IMR-90 (cell line): Measurements from ENCODE around the gene NPDC1. TPM values are rescaled to one million over a fixed set of nuclear protein-coding genes. Genes with fewer than 3 reads are reported as not detected.

Experiments
- ATAC-seq: fragments of 200-7000 bp; cut with Tn5 transposase; 2 replicates; pipeline ENCODE4 v1.9.1; 2020; ENCODE audit warnings: low read depth, mild to moderate bottlenecking, moderate library complexity
- BruUV-seq: library from RNA; stranded (reverse); fragments of 400-500 nt; replicated peaks from 2 replicates; lab custom pipeline; 2021; lab: Mats Ljungman, UMichigan
- CTCF ChIA-PET: fragments of 300-600 bp; formaldehyde crosslinking; extraction: SDS; loops from one replicate; lab custom pipeline; 2021; ENCODE audit warnings: antibody characterized with exemption; lab: Yijun Ruan, JAX
- POLR2A ChIA-PET: fragments of 300-600 bp; sonication (Branson Sonifier 250); formaldehyde crosslinking; loops from one replicate; lab custom pipeline; 2022; ENCODE audit warnings: antibody characterized with exemption; ENCODE audit not compliant: unreplicated experiment; lab: Charles Lee
- DNase-seq: peaks from one replicate; pipeline ENCODE4 v3.0.0; 2013
- H2AFZ ChIP-seq: replicated peaks from 2 replicates; pipeline ENCODE3; 2013; ENCODE audit warnings: low read length, mild to moderate bottlenecking; ENCODE audit not compliant: poor library complexity
- H2AK5ac ChIP-seq: 2 replicates; pipeline ENCODE4 v1.6.1; 2013; ENCODE audit warnings: low read depth, low read length, inconsistent platforms
- H2AK9ac ChIP-seq: replicated peaks from 2 replicates; pipeline ENCODE3; 2013; ENCODE audit warnings: mild to moderate bottlenecking, low read depth, low read length, moderate library complexity; ENCODE audit not compliant: poor library complexity
- H2BK120ac ChIP-seq: 2 replicates; pipeline ENCODE4 v1.6.1; 2013; ENCODE audit warnings: low read depth, low read length, inconsistent platforms
- H2BK15ac ChIP-seq: 3 replicates; pipeline ENCODE4 v1.6.1; 2013; ENCODE audit warnings: low read depth, low read length, inconsistent platforms
- H2BK20ac ChIP-seq: 2 replicates; pipeline ENCODE4 v1.6.1; 2013; ENCODE audit warnings: low read depth, mild to moderate bottlenecking, inconsistent platforms, low read length, moderate library complexity
- H2BK5ac ChIP-seq: 2 replicates; pipeline ENCODE4 v1.6.1; 2013; ENCODE audit warnings: mild to moderate bottlenecking, low read depth, low read length, inconsistent platforms; ENCODE audit not compliant: poor library complexity, severe bottlenecking
- H3K14ac ChIP-seq: replicated peaks from 2 replicates; pipeline ENCODE4 v1.6.1; 2013; ENCODE audit warnings: low read depth, low read length, inconsistent platforms
- H3K18ac ChIP-seq: 2 replicates; pipeline ENCODE4 v1.6.1; 2013; ENCODE audit warnings: low read depth, low read length, control low read depth
- H3K23ac ChIP-seq: 2 replicates; pipeline ENCODE4 v1.6.1; 2013; ENCODE audit warnings: low read depth, low read length, inconsistent platforms
- H3K27ac ChIP-seq: 2 replicates; pipeline ENCODE4 v1.5.1; 2013; ENCODE audit warnings: mild to moderate bottlenecking, control low read depth, low read length; ENCODE audit not compliant: insufficient read depth
- H3K27me3 ChIP-seq: 2 replicates; pipeline ENCODE4 v1.6.1; 2013; ENCODE audit warnings: low read length; ENCODE audit not compliant: control insufficient read depth, insufficient read depth
- H3K36me3 ChIP-seq: 2 replicates; pipeline ENCODE4 v1.6.1; 2013; ENCODE audit warnings: low read length, mixed read lengths; ENCODE audit not compliant: control insufficient read depth, insufficient read depth
- H3K4ac ChIP-seq: 2 replicates; pipeline ENCODE4 v1.6.1; 2013; ENCODE audit warnings: low read depth, low read length, inconsistent platforms
- H3K4me1 ChIP-seq: 2 replicates; pipeline ENCODE4 v1.6.1; 2013; ENCODE audit warnings: low read length, mixed read lengths; ENCODE audit not compliant: control insufficient read depth, insufficient read depth
- H3K4me2 ChIP-seq: 2 replicates; pipeline ENCODE4 v1.6.1; 2013; ENCODE audit warnings: low read depth, mild to moderate bottlenecking, control low read depth, low read length, moderate library complexity
- H3K4me3 ChIP-seq: 2 replicates; pipeline ENCODE4 v1.5.1; 2013; ENCODE audit warnings: low read depth, mild to moderate bottlenecking, control low read depth, low read length, moderate library complexity; ENCODE audit not compliant: insufficient read depth
- H3K56ac ChIP-seq: 2 replicates; pipeline ENCODE4 v1.6.1; 2013; ENCODE audit warnings: low read length, inconsistent platforms; ENCODE audit not compliant: insufficient read depth; ENCODE audit errors: extremely low read depth
- H3K79me1 ChIP-seq, 2 experiments: 2 replicates each; pipeline ENCODE4 v1.6.1; 2013; ENCODE audit warnings: low read length in 2 of 2, inconsistent platforms in 1 of 2, low read depth in 1 of 2
- H3K9ac ChIP-seq: 2 replicates; pipeline ENCODE4 v1.6.1; 2013; ENCODE audit warnings: low read depth, low read length, control low read depth
- H3K9me1 ChIP-seq: 2 replicates; pipeline ENCODE4 v1.6.1; 2013; ENCODE audit warnings: low read length, inconsistent platforms; ENCODE audit not compliant: insufficient read depth
- H3K9me3 ChIP-seq: 2 replicates; pipeline ENCODE4 v1.6.1; 2013; ENCODE audit warnings: low read length; ENCODE audit not compliant: control insufficient read depth, insufficient read depth
- H4K20me1 ChIP-seq: 2 replicates; pipeline ENCODE4 v1.6.1; 2013; ENCODE audit warnings: low read length, inconsistent platforms; ENCODE audit not compliant: insufficient read depth
- H4K5ac ChIP-seq: 2 replicates; pipeline ENCODE4 v1.6.1; 2013; ENCODE audit warnings: mild to moderate bottlenecking, low read depth, low read length, control low read depth
- H4K8ac ChIP-seq, 2 experiments: 2 replicates each; pipeline ENCODE4 v1.6.1; 2013; ENCODE audit warnings: low read depth in 2 of 2, low read length in 2 of 2, control low read depth in 1 of 2, inconsistent platforms in 1 of 2
- H4K91ac ChIP-seq: 2 replicates; pipeline ENCODE4 v1.6.1; 2013; ENCODE audit warnings: low read depth, low read length, inconsistent platforms; ENCODE audit not compliant: insufficient read depth
- BHLHE40 ChIP-seq: fragments of 150-350 bp; IDR thresholded peaks from 2 replicates; pipeline ENCODE4 v1.6.1; 2016; ENCODE audit warnings: mild to moderate bottlenecking, low read depth, low read length
- CEBPB ChIP-seq: IDR thresholded peaks from 2 replicates; pipeline ENCODE4 v1.6.1; 2012; ENCODE audit warnings: low read depth, low read length, improper control_type of control experiment
- ELK1 ChIP-seq: fragments of 150-350 bp; IDR thresholded peaks from 2 replicates; pipeline ENCODE4 v1.6.1; 2016; ENCODE audit warnings: low read depth, mild to moderate bottlenecking, low read length, moderate library complexity, borderline replicate concordance
- MAFK ChIP-seq: IDR thresholded peaks from 2 replicates; pipeline ENCODE4 v1.6.1; 2012; ENCODE audit warnings: low read depth, low read length, improper control_type of control experiment
- MXI1 ChIP-seq: IDR thresholded peaks from 2 replicates; pipeline ENCODE4 v1.6.1; 2012; ENCODE audit warnings: low read depth, mild to moderate bottlenecking, low read length, moderate library complexity, borderline replicate concordance
- NFE2L2 ChIP-seq: fragments of 150-350 bp; IDR thresholded peaks from 2 replicates; pipeline ENCODE4 v1.6.1; 2016; ENCODE audit warnings: low read depth, mild to moderate bottlenecking, low read length
- RFX5 ChIP-seq: IDR thresholded peaks from 2 replicates; pipeline ENCODE4 v1.8.0; 2012; ENCODE audit warnings: low read depth, mild to moderate bottlenecking, low read length, moderate library complexity
- SMC3 ChIP-seq: fragments of 150-350 bp; IDR thresholded peaks from 2 replicates; pipeline ENCODE4 v1.6.1; 2016; ENCODE audit warnings: low read depth, mild to moderate bottlenecking, antibody characterized with exemption, low read length, moderate library complexity
- WGBS, 2 experiments: methylation state at CpG; one replicate each; pipeline versions ENCODE4 v1.1.5 to v1.1.7; 2013; ENCODE audit warnings: missing lambda C conversion rate in 2 of 2; ENCODE audit not compliant: insufficient read length in 1 of 2; ENCODE audit errors: extremely low coverage in 2 of 2; 5-methylcytosine and 5-hydroxymethylcytosine counted together
- dilution Hi-C: fragments of 300-500 bp; cut with HindIII; formaldehyde crosslinking; loops from one replicate; pipeline ENCODE4 v1.14.3; 2018; ENCODE audit warnings: low sequenced_read_pairs; ENCODE audit not compliant: unreplicated experiment
- in situ Hi-C: fragments of 300-500 bp; cut with MboI; formaldehyde crosslinking; loops from 3 replicates; pipeline ENCODE4 v1.14.3; 2019; ENCODE audit warnings: low sequenced_read_pairs, inconsistent platforms, mixed read lengths
- intact Hi-C: fragments of 100-400 bp; cut with micrococcal nuclease; formaldehyde crosslinking; loops from 2 replicates; pipeline ENCODE4 v1.10.0; 2022
- polyA plus RNA-seq, 3 experiments: library from polyadenylated mRNA; depleted of rRNA; stranded (reverse); fragments of >200 nt; gene quantifications; 2 replicates each; pipeline ENCODE4 v1.2.3, GENCODE V29; 2012; ENCODE audit warnings: low replicate concordance in 1 of 3
- total RNA-seq: library from RNA; depleted of rRNA; stranded (reverse); fragments of >200 nt; gene quantifications from 2 replicates; pipeline ENCODE4 v1.2.3, GENCODE V29; 2012

Gene NPDC1
- total and polyA plus RNA-seq, 2 of the 4 experiments (the other 2 are of a cell fraction), result 2.7 to 58.1 TPM

GRCh38 chr9:137042751-137043727, 2.9 kb downstream of the NPDC1 start:
- H2BK20ac ChIP-seq, result no peak overlapping the region
- H3K9me3 ChIP-seq, result no peaks in the 10 kb centered on the region
- H2BK15ac ChIP-seq, result no peak overlapping the region
- peaks cover 11% of the 10 kb centered on the region for H3K4me1 ChIP-seq
- dilution Hi-C loops, result no loop called here
- peaks cover 30% of the 10 kb centered on the region for H4K20me1 ChIP-seq
- H3K4ac ChIP-seq, result no peak overlapping the region
- H4K91ac ChIP-seq, result no peak overlapping the region
- no peak overlapping the region for H2BK5ac ChIP-seq
- no TSS peak for BruUV-seq
- H2AFZ ChIP-seq, result no peak overlapping the region
- H3K18ac ChIP-seq, result no peak overlapping the region
- H3K9me1 ChIP-seq, result no peaks in the 10 kb centered on the region
- no peak for ATAC-seq
- no peak overlapping the region for H2BK120ac ChIP-seq
- H3K14ac ChIP-seq, result no peak overlapping the region
- 78% methylated on average over 13 of the region's 36 CpGs; no CpG with 5 or more reads in 1 of the 2 experiments for WGBS, 2 experiments
- TF ChIP-seq CEBPB (no peak), MAFK (no peak), RFX5 (no peak), BHLHE40 (no peak), MXI1 (no peak), NFE2L2 (no peak), SMC3 (no peak), ELK1 (no peak)
- H3K36me3 ChIP-seq, result peaks cover 15% of the 10 kb centered on the region; the same call in 1 of the 2 replicates
- H3K4me2 ChIP-seq, result no peak overlapping the region
- no peak overlapping the region for H4K5ac ChIP-seq
- H3K23ac ChIP-seq, result no peak overlapping the region
- POLR2A ChIA-PET, result no interaction called here
- DNase-seq, result no peak
- H2AK5ac ChIP-seq, result no peak overlapping the region
- no peak overlapping the region for H4K8ac ChIP-seq
- no peak overlapping the region for H3K27ac ChIP-seq
- peaks cover 9% of the 10 kb centered on the region; the same call in 1 of the 2 replicates for H3K27me3 ChIP-seq
- H3K9ac ChIP-seq, result no peak overlapping the region
- no peak overlapping the region for H3K56ac ChIP-seq
- no peak overlapping the region for H3K4me3 ChIP-seq
- CTCF ChIA-PET, result interaction anchor here (0.6 to 0.7 kb wide), 2 partner anchors 152 to 233 kb away, joined by 4 to 5 read pairs; no protein-coding TSS in a partner anchor
- no peak overlapping the region for H2AK9ac ChIP-seq
- peaks cover 5 to 16% of the 10 kb centered on the region in 2 experiments; a peak in 3 of 4 replicates for H3K79me1 ChIP-seq
- intact Hi-C loops, result no loop called here
- in situ Hi-C loops, result no loop called here
